ENCODE measurements around the gene EDC3.

EDC3 gene

GRCh38 chr15:74626336-74626735 is 69.5 kb downstream of the EDC3 start:
- no peak for DNase-seq (ENCODE audit: low spot score)

DNA sequence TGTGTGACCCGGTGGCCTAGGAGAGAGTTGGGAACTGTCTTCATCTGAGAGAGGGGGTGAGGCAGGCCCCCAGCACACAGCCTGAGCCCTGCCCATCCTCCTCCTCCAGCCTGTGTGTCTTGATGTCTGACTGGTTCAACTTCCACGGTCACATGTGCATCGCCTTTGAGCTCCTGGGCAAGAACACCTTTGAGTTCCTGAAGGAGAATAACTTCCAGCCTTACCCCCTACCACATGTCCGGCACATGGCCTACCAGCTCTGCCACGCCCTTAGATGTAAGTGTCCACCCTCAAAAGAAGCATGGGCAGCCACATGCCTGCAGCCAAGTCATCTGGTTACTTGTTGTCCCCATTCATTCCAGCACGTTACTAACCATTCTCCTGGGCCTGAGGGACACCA is 70.1 kb downstream of the EDC3 start:
- DNase-seq (ENCODE audit: low spot score): no peak

DNA sequence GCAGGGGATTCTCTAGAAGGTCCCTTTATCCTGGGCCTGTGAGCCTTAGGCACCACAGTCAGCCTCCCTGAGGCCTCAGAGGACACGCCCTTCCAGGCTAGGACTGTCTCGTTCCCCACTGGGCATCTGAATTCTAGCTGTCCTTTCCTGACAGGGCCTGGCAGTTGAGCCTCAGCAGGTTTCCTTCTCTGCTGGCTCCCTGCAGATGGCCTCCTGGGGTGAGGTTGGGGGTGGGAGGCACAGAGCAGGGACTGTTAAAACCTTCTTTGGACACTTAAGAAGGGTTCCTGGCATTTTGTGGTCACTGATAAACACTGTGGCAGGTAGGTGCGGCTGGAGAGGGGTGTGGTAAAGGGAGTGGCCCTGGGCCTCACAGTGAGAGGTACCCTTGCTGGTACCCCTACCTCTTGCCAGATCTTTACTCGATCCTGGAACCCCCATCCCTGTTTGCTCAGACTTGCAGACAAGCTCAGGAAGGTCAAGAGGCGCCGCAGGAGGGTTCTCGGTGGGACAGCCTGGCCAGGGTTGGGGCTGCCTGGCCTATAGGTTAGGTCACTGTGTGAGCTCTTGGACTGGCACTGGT is 71.7 kb downstream of the EDC3 start:
- DNase-seq (ENCODE audit: low spot score): no peak

GRCh38 chr15:74622758-74623157 is 73.1 kb downstream of the EDC3 start:
- DNase-seq (ENCODE audit: low spot score): no peak

GRCh38 chr15:74621936-74622335 is 73.9 kb downstream of the EDC3 start:
- no peak for DNase-seq (ENCODE audit: low spot score)

DNA sequence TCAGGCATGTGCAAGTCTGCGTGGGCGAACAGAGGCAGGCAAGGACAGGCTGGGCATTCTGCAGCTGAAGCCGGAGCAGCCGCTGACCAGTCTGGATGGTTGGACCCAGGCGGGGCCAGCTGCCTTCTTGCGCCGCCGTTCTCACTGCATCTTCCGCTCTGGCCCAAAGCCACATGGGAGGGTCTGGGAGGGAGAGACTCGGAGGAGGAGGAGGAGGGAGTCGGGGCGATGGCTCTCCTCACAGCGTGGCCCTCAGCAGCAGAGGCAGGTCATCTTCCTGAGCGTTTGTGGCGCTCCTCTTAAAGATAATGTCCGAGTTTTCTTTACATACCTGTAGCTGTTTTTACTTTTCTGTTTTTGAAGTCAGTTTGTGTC is 74.3 kb downstream of the EDC3 start:
- no peak for DNase-seq (ENCODE audit: low spot score)

- peak; percentile 62 for DNase-seq (ENCODE audit: low spot score)
These were observed 74.9 kb downstream of the EDC3 start for GRCh38 chr15:74620636-74621545.

DNA sequence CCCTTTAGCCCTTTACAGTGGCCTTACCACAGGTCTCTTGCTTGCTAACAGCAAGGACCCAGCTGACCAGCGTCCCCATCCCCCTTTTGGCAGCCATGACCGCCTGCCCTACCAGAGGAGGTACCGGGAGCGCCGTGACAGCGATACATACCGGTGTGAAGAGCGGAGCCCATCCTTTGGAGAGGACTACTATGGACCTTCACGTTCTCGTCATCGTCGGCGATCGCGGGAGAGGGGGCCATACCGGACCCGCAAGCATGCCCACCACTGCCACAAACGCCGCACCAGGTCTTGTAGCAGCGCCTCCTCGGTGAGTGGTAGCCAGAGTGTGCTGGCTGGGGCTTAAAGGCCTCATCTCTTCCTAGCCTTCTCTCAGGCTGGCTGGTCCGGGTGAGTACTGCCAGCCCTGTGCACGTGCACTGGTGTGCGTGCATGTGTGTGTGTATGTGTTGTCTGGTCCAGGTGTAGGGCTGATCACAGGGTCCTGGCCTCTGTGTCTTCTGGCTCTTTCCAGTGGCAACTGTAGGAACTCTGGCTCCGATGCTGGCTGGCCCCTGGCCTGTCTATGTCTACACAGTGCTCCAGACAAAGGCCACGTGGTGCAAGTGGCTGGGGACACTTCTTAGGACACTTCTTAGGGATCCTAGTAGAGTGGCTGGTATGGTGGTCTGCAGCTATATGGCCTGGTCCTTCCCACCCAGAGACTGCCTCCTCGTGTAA is 75.7 kb downstream of the EDC3 start:
- no peak for DNase-seq (ENCODE audit: low spot score)

DNA sequence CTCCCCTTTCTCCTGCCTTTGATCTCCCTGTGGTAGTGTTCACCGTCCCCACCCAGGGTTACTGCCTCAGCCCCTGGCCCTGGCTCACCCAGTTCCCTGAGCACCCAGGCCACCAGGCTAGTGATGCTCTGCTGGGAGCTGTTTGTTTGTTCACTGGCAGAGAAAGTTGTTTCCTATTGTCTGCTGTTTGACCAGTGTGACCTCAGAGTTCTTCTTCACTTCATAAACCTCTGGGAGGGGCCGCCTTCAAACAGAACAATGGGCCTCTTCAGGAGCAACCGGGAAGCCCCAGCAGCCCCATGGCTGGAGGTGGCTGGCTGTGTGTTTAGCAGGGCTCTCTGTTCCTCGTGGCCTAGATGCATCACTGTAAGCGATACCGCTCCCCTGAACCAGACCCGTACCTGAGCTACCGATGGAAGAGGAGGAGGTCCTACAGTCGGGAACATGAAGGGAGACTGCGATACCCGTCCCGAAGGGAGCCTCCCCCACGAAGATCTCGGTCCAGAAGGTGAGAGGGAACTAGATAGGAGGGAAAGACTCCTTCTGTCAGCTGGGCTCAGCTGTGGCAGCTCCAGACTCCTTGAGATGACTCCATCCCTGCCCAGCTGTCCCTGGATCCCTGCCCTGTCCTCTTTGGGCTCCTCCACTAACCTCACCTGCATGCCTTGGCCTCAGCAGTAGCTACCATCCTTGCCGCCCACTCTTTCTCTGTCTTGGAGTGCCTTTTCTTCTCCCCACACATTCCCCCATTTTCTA is 76.8 kb downstream of the EDC3 start:
- no peak for DNase-seq (ENCODE audit: low spot score)

DNA sequence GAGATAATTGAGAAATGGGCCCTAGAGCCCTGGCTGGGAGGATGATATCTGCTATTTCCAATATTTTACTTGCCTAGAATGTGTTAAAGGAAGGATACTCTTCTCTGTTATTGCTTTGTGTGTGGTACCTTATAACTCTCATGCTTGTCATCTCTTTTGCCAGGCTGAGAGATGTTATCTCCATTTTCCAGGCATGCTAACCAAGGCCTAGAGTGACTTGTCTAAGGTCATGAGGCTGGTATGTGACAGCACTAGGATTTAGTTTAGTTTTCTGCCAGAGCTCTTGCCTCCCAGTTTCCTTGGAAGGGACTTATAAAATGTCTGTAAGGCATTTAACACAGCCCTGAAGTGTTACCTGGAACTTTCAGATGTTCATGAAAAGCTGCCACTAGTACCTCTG is 78.8 kb downstream of the EDC3 start:
- DNase-seq (ENCODE audit: low spot score): no peak

DNA sequence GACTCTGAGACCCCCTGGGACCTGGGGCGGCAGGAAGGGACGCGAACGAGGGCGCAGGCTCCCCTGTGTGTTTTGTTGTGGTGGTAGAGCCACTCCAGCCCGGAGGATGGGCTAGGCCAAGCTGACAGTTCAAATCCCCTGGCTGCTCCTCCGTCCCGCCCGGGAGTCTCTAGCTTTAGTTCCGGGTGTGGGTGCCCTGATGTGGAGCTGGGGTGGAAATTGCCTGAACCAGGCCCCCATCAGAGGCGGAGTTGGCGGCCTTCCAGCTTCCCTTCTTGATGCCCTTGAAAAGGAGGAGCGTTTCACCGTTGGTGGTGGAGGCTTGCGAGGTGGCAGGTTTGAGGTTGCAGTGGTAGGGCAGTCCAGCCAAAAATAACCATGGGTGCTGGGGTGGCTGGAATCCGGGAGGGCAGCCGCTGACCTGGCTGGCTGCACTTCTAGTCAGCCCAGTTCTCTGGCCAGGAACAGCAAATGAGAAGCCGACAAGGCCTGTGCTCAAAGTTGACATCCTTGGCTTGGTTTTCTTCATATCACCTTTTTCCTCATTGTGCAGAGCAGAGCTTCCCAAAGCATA is 79.4 kb downstream of the EDC3 start:
- DNase-seq (ENCODE audit: low spot score): no peak

GRCh38 chr15:74615508-74616365 is 80.1 kb downstream of the EDC3 start, which contains the start of gene CLK3:
TSS of gene CLK3 (plus strand) at chr15:74615836. CDS start at chr15:74619197, 3,361 bp downstream.
- peak; percentile 92 for DNase-seq (ENCODE audit: low spot score)

DNA sequence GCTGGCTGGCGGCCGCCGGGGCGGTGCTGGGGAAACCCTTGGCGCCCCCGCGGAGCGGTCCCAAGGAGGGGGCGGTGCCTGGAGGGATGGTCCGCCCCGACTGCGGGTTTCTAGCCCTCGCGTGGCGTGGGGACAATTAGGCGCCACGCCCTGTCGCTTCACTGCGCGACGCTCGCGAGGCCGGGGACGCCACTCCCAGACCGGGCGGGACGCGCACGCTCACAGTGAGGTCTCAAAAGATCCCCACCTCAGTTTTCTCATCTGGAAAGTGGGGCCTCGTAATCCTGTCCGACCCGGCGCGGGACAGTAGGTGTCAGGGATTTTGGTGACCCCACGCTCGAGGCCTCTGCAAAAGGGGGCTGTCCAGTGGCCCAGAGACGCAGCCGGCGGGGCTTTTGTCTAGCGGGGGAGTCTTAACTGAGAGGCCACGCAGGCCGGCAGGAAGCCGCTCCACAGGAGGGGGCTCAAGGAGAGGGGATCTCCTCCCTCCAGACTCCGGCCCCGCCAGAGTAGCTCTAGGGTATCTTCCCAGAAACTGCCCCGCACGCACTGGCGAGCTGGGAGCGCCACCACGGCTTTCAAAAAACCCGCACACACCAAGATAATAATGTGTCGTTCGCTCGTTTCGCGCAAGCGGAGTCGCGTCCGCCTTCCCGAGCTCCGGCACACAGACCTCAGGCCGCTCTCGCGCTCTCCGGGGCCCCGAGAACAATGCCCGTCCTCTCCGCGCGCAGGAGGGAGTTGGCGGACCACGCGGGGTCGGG is 80.9 kb downstream of the EDC3 start:
- DNase-seq (ENCODE audit: low spot score): peak; percentile 45

GRCh38 chr15:74613953-74614743 is 81.7 kb downstream of the EDC3 start:
- no peak for DNase-seq (ENCODE audit: low spot score)

DNA sequence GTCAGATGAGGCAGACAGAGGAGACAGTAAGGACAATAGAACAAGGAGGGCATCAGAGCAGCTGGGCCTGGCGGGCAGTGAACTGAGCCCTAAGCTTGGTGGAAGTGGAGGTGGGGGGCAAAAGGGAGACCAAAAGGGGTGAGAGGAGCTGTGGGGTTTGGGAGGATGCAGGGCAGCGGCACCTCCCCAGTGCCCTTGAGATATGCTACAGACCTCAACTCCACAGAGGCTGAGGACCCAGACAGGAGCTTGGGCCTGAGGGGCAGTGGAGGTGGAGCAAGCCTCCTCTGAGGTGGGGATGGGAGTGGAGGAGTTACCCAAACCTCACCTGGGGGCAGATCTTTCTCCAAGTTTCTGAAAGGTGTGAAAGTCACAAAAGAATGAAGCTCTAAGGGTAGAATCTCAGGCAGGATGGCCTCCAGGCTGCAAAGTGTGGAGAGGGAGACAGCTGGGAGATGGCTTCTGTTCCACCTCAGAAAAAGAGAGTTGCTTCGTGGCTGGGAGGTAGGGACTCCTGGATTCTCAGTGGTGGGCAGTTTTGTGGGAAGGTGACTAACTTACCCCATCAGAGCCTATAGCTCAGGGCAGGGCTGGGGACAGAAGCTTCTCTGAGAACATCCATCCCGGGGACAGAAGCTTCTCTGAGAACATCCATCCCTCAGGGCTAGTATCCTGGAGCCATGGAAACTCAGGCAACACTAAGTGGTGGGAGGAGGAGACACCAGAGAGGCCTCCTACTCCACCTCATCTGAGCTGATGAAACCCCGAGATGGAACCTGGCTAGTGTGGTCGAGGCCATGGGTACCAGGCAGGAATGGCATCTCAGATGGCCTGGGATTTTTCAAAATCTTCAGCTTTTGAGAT is 82.5 kb downstream of the EDC3 start:
- no peak for DNase-seq (ENCODE audit: low spot score)

DNA sequence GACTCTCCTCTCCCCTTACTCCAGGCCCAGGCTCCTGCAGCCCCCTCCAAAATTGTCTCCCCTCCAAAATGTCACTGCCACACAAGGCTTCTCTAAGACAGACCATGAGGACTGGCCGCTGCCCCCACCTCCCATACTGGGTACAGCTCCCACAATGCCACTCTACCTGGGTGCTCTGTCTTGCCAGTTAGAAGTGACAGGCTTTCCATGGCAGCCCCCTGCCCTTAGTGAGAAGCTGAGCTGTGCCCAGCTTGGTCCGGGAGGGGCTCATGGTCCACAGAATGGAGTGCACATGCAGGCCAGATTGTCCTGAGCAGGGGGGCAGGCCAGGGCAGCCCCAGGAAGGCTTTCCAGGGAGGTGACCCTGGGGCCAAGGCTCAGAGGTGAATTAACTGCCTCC is 83.1 kb downstream of the EDC3 start:
- no peak for DNase-seq (ENCODE audit: low spot score)

GRCh38 chr15:74611834-74612233 is 84.0 kb downstream of the EDC3 start:
- DNase-seq (ENCODE audit: low spot score): no peak

DNA sequence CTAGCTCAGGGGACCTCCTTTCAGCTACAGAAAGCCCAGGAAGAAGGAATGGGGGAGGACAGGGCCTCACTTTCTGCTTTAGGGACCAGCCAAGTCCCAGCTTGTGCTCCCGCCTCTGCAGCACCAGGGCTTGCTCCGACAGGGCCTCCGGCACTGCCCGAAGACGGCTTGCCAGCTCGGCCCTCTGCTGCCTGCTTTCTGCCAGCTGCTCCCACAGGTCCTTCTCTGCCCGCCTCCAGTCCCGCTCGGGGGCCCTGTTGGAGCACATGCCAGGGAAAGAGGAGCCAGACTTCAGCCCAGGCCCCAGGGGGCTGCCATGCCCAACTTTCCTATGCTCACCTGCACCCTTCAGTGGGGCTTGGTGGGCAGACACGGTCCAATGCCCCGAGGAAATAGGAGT is 84.5 kb downstream of the EDC3 start:
- no peak for DNase-seq (ENCODE audit: low spot score)
